NB4 (cell line): ENCODE measurements around the gene LZTS2.

Source experiments
- DNase-seq: peaks from one replicate; pipeline ENCODE4 v3.0.0; 2010; ENCODE audit warnings: low read depth
- H3K4me3 ChIP-seq: one replicate; pipeline ENCODE4 v1.5.1; 2011; ENCODE audit warnings: mild to moderate bottlenecking, low read depth, low read length, moderate library complexity
- MYC ChIP-seq: IDR thresholded peaks from 2 replicates; pipeline ENCODE4 v1.6.1; 2011; ENCODE audit warnings: low read depth, low read length
- POLR2A ChIP-seq: IDR thresholded peaks from 2 replicates; pipeline ENCODE4 v1.6.1; 2011; ENCODE audit warnings: mild to moderate bottlenecking; ENCODE audit not compliant: insufficient read length; ENCODE audit errors: extremely low read depth
- TF ChIP-seq, protein P1 (sequence below): IDR thresholded peaks from one replicate; pipeline ENCODE4 v1.5.1; 2012; ENCODE audit warnings: low read depth, low read length
- TF ChIP-seq, protein P2 (sequence below): IDR thresholded peaks from 2 replicates; pipeline ENCODE4 v1.6.1; 2011; ENCODE audit warnings: low read depth, low read length

LZTS2 gene

DNA sequence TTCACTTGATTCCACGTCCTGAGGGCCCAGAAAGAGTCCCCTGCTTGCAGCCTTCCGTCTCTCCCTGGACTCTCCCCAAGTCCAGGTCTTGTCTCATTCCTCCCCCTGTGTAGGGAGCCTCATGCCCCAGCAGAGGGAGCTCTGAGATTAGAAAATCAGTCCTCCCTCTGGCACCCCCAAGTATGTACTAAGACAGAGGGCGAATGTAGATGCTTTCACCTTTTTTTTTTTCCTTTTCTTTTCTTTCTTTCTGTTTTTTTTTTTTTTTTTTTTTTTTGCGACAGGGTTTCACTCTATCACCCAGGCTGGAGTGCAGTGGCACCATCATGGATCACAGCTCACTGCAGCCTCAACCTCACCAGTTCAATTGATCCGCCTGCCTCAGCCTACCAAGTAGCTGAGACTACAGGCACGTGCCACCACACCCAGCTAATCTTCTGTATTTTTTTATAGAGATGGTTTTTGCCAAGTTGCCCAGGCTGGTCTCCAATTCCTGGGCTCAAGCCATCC, 41.7 kb downstream of the LZTS2 start:
- TF ChIP-seq, protein P1, sequence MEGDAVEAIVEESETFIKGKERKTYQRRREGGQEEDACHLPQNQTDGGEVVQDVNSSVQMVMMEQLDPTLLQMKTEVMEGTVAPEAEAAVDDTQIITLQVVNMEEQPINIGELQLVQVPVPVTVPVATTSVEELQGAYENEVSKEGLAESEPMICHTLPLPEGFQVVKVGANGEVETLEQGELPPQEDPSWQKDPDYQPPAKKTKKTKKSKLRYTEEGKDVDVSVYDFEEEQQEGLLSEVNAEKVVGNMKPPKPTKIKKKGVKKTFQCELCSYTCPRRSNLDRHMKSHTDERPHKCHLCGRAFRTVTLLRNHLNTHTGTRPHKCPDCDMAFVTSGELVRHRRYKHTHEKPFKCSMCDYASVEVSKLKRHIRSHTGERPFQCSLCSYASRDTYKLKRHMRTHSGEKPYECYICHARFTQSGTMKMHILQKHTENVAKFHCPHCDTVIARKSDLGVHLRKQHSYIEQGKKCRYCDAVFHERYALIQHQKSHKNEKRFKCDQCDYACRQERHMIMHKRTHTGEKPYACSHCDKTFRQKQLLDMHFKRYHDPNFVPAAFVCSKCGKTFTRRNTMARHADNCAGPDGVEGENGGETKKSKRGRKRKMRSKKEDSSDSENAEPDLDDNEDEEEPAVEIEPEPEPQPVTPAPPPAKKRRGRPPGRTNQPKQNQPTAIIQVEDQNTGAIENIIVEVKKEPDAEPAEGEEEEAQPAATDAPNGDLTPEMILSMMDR = peak; percentile 94
- no peak for TF ChIP-seq MYC
- TF ChIP-seq, protein P2, sequence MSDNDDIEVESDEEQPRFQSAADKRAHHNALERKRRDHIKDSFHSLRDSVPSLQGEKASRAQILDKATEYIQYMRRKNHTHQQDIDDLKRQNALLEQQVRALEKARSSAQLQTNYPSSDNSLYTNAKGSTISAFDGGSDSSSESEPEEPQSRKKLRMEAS = no peak
- TF ChIP-seq POLR2A = no peak
- peak; percentile 90 for DNase-seq

DNA sequence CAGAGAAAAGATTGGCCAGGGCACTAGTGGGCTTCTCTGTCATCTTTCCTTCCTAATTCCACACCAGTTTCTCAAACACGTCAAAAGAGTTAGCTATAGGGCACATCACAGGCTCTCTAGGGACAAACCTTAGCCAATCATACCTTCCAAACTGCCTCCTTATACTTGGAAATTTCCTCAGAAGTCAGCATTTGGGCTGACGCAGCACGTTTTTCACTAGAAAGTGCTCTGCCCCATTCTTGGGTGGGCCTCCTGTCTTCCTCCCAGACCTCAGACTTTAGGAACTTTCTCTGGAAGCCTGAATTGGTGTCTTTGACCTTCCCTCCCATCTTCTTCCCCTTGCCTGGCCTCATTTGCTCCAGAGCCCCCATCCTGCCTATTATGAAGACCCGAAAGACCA, 42.5 kb downstream of the LZTS2 start:
- TF ChIP-seq MYC (no peak), POLR2A (no peak)
- TF ChIP-seq, protein P1 = no peak
- TF ChIP-seq, protein P2 = no peak
- H3K4me3 ChIP-seq = peak overlapping the region; percentile 80
- no peak for DNase-seq

More for the DNA sequence above, 41.7 kb downstream of the LZTS2 start:
- H3K4me3 ChIP-seq = no peak overlapping the region

DNA sequence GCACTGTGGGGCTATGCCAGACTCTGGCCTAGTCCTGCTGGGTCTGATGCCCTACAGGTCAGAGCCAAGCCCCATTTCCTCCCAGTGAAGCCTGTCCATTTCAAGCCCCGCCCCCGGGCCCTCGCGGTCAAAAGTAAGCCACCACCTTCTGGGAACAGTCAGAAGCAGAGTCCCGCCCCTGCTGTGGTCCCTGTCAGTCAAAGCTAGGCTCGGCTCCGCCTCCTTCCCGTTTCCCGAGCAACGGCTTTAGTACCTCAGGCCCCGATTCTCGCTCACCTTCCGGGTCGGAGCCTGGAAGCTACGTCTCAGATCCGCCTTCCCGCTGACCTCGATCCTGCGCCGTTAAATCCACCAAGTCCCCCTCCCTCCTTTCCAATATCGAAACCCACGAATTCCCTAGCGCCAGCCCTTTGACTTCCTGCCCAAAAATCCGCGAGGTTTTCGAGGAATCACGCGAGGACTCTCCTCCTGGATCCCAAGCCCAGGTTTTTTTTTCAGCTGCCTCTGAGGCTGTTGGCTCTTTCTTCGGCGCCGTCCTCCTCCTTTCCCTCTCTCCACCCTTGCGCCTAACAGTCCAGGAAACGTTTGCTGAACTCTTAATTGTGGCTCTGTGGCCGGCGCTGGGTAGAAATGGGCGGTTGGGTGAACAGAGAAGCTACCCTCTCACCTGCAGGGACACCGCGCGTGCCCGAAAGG, 43.2 kb downstream of the LZTS2 start:
- peak; percentile 96 for DNase-seq
- peak overlapping the region; percentile 80 for H3K4me3 ChIP-seq
- TF ChIP-seq, protein P2 = peak; percentile 62
- TF ChIP-seq, protein P1 = no peak
- peak; percentile 62 for TF ChIP-seq MYC
- peak; percentile 76 for TF ChIP-seq POLR2A

DNA sequence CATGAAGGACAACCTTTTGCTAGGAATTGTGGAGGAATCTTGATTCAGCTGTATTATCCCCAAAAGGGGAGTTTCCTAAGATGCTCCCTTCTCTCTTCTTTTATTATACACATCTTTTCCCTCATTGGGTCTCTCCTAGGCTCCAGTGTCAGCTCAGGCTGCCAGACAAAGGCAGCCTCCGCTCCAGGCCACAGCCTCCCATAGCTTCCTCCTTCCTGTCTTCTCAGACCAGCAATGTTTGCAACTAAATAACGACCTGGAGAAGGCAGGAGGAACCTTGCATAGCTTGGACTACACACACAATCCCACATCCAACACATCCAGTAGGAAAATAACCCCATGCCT, 43.7 kb downstream of the LZTS2 start:
- DNase-seq = peak; percentile 50
- H3K4me3 ChIP-seq = peak overlapping the region; percentile 80
- TF ChIP-seq POLR2A (no peak), MYC (no peak)
- TF ChIP-seq, protein P2 = no peak
- TF ChIP-seq, protein P1 = no peak

DNA sequence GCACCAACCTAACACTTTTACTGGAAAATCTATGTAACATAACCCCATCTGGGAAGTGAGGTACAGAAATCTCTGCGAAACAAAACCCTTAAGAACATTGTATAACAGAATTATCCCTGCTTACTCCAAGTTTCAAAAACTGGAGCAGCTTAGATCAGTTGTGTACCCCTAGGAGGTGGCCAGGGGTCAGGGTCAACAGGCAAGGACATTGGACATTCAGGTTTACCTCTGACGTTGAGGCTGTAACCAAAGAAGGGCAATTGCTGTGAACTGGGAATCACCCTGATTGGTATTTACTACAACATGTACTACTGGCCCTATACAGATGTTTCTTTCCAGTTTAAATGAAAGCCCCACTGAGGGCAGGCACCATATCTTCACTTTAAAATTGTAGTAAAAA, 44.5 kb downstream of the LZTS2 start:
- DNase-seq = no peak
- no peak overlapping the region for H3K4me3 ChIP-seq
- TF ChIP-seq, protein P2 = no peak
